NCI-H1930 (cell line): ENCODE measurements around the gene CC2D2B.
"Not testable (repeated sequence)": the region's sequence is repeated elsewhere in the genome, so short reads cannot be mapped to it uniquely, and the experiment has no call there.

Experiments
- DNase-seq, 2 experiments: peaks; one replicate each; lab custom pipeline; 2025; lab: John Stamatoyannopoulos, UW

The CC2D2B gene

DNA sequence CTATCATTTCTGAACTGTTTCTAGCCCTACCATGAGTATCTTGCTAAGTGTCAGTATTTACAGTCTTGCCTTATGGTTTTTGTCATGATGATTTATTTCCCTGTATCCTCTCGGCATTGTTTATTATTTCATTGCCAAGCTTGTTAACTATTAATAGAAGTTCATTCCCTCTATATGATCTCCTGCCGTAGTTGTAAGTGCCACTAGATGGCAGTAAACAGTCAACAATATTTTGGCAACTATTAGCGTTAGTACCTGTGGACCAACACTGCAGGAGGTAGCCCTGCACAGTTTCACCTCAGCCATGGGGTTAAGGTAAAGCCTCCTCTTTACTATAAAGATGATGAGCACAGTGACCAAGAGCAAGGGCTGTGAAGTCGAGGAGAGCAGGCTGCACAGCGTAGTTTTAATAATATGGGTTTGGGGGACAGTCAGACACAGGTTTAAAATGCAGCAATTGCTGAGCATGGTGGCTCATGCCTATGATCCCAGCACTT, 109.5 kb downstream of the CC2D2B start:
- peak in 1 of 2 experiments; percentile 31 for DNase-seq

DNA sequence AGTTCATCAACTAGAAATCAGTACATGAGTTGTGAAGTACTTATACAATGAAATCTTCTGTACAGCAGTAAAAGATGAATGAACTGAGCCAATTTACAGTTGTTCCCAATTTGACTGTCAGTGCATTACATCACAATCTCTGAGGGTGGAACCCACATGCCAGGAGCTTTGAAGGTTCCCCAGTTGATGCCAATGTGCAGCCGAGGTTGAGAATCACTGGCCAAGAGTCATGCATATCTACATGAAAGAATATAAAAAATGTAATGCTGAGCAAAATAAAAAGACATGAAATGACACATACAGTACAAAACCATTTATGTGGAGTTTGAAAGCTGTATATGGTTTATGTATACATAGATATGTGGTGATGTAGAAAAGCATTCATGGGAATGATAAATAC, 113.6 kb downstream of the CC2D2B start:
- no peak for DNase-seq

DNA sequence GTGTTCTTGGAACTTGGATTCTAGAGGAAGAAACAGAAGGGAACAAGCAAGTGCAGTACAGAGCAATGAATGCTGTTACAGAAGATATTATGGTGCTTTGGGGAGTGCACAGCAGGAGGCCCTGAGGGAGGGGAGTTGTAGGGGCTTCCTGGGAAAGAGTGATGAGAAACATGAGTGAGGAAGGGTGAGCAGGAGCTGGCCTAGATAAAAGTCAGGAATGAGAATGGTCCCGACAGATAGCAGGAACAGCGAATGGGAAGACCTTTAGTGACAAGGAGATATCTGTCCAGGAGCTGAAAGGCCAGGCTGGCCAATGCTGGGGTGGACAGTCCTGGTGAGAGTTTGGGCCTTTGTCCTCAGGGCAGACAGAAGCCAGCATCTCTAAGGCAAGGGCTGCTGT, 115.0 kb downstream of the CC2D2B start:
- no peak for DNase-seq

DNA sequence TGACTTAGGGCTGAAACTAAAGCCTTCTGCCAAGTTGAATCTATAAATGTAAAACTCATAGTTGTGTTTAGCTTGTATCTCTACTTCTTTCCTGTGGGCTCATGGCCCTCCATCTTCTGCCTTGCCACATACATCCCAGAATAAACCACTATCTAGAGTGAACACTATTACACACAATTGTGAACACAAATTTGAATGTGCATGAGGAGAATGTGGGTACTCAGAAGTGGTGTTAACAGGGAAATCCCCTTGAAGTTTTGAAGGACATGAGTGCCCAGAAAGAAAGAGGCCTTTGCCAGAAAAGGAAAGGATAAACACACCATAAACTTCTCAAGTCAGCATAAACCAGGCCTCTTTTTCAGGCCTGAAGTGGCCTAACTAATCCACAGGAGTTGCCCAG, 115.4 kb downstream of the CC2D2B start:
- no peak for DNase-seq

DNA sequence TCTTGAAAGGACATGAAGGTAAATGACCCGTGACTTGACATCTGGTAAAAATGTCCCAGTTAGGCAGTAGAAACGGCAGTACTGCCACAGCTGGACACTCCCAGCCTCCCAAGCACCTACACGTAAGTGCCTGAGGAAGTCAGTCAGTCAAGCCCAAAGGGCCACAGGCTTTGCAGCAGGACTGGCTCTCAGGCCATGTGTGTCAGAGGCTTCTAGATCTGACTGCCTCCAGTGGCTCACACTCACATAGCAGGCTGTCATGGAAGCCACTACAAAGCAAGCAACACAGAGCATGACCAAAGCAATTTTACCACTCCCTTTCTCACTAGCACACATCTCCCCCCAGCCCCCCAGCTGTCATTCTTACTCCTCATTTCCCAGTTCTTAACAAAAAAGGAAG, 117.8 kb downstream of the CC2D2B start:
- no peak for DNase-seq

DNA sequence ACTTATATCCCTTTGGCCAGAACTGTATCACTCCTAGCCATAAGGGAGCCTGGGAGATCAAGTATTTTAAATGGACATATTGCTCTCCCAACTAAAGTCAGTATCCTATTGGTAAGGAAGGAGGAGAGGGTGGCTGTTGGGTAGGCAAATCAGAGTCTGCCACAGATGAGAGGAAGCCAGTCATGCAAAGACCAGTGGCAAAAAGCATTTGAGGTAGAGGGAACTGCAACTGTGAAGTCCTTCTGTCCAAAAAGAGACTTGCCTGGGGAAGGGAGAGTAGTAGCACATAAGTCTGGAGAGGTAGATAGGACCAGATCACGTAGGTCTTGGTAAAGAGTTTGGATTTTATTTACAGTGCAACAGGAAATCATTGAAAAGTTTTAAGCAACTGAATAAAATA, 126.8 kb downstream of the CC2D2B start:
- no peak for DNase-seq

DNA sequence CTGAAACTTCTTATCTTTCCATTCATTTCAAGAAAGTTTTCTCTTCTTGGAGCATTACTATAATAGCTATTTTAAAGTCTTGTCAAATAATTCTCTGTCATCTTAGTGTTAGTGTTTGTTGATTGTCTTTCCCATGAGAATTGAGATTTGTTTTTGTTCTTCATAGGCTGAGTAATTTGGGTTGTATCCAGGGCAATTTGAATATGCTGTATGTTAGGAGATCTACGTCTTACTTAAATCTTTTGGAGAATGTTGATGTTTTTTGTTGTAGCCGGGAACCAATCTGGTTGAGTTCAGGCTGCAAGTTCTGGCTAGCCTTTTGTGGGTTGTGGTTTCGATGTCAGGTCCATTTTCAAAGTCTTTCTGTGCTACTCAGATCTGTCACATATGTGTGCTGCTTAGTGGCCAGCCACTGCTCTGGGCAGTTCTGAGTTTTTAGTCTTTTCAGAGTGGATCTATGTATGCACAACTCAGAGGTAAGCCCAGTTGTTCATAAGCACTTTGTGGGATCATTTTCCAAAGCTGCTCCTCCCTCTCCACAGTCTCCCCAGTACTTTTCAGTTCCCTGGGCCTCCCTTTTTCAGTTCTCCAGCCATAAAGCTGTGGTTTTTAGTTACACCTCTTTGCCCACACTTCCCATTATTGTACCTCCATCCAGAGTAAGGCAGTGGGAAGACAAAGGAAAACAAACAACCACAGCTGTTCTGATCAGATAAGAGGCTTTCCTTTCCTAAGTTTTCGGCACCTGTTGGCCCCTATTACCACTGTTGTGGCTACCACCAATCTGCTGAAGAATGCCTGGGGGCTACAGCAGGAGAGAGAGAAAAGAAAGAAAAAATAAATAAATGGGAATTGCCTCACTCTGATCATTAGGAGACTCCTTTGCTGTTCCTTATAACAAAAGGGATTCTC, 131.0 kb downstream of the CC2D2B start:
- no peak for DNase-seq

DNA sequence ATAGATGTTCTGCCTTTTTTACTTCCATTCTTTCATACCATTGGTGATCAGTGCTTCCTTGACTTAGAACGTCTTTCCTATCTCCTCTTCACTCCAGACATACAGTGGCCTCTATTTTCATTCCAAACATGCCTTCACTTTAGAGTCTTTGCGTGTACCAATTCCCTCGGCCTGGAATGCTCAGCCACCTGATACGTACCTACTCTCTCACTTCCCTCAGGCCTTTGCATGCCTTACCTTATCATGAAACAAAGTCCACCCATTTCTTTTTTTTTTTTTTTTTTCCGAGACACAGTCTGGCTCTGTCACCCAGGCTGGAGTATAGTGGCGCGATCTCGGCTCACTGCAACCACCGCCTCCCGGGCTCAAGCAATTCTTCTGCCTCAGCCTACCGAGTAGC, 133.4 kb downstream of the CC2D2B start:
- no peak for DNase-seq

DNA sequence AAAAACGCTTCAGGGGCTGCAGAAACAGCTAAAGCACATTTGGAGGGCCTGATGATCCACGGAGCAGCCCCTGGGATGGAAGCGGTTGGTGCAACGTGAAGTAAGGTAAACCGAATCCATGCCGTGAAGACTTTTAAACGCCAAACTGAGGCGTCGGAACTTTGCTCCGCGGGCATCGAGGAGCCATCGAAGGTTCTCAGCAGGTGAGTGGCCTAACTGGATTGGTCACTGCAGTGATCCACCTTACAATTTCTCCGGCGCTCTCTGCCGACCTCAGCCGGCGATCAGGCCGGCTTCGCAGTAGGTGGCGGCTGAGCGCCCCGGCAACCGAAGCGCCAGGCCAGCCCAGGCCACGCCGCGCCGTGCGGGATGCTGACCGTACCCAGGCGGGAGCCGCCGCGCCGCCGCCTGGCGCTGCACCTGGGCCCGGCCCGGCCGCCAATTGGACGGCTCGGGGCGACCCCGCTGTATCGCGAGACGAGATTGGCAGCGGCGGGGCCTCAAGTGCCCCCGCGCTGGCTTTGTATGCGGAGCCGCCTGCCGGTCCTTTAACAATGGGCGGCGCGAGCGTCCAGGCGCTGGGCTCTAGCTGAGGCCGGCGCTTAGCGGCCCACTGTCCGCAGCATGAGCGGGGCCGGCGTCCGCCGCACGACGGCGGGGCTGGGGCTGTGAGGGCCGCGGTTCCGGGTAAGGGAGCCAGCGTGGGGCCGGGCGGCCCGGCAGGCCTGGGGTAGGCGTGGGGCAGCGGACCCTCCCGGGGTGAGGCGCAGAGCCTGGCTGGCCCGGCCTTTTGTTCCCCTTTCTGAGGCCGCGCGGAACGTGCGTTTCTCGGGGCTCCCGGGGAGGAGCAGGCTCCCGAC, 135.5 kb downstream of the CC2D2B start, which contains the start of gene CCNJ:
Gene CCNJ, plus strand, starts transcription at position 551 of the 860 bp plus-strand sequence. CDS start 811 bp downstream, outside the sequence.
- peak; percentile 72 to 84 for DNase-seq

DNA sequence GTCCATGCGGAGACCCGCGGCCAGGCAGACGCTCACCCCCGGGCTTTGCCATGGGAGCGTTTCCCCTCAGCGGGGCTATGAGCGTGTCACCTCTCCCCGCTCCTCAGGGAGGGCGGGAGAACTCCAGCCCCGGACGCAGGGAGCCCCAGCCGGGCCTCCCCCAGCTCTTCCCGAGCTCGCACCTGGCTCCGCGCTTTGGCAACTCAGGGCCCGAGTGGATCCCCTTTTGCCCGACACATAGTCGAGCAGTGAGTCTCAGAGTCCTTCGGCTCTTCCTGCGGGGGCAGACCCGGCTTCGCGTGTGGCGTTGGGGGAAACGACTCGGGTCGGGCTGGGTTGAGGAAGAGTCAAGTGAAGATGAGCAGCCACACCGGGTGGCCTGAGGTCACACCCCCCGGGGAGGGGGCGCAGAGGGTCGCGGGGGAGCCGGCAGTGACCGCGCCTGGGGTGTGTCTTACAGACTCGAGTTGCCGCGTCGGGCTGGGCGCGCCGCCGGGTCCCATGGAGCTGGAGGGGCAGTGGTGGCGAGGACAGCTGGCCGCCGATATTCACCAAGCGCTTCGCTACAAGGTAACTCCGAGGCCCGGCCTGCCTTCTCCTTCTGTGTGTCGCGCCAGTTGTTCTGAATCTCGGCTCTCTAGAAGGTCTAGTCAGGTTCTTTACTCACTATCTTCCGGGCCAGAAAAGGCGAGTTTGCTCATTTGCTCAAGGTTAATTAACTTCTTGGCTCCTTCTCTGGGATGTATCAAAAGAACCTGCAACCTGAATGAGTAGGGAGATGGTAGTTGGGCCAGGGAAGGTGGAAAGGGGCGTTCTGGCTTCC, 136.3 kb downstream of the CC2D2B start:
- DNase-seq, result no peak

DNA sequence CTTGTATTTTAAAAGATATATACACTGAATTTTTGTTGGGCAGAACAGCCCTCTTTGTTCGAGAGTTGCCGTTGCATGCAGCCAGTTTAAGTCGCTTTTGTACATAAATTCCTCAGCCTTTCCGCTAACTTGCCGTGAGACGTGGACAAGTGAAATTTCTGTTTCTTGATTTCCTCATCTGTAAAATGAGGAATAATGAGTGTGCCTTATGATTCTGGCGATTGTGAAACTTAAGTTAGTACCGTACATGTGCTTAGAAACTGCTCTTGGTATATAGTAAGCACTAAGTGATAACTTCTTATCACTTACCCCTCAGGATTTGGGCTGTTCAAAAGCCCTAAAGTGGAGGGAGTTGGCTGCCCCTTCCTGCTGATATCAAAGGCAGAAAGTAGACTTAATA, 137.0 kb downstream of the CC2D2B start:
- DNase-seq, result no peak

DNA sequence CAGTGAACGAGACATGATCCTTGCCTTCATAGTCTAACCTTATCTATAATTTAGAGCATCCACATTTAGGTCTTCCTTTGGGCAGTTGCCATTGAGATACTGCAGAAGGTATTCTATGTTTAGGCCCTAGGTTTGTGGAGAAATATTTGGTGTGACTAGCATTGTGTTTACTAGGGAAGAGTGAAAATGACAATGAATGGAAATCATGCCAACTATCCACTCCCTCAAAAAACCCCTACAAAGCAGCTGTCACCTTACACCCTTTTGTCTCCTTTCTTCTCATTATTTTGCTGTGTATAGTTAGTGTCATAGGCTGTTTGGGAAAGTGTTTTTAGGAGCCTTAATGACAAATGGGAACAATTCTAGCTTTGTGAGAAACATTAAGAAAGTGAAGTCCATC, 138.8 kb downstream of the CC2D2B start:
- no peak for DNase-seq

DNA sequence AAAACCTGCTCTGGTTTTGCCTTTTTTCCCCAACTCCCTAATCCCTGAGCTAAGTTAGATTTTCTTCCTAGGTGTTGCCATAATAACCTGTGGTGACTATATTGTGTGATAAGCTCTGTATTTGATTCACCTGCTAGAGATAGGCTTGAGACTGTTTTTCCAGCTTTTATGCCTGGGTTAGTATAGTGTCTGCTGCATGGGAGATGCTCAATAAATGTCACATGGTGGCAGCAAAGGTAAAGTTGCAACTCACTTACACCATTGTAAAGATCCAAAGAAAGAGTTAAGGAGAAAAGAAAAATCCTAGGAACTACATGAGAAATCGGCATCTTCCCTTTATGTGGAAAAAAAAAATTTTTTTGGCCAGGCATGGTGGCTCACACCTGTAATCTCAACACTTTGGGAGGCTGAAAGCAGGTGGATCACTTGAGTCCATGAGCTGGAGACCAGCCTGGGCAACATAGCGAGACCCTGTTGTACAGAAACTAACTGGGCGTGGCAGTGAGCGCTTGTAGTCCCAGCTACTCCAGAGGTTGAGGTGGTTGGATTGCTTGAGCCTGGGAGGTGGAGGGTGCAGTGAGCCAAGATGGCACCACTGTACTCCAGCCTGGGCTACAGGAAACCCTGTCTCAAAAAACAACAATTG, 139.4 kb downstream of the CC2D2B start:
- no peak for DNase-seq

DNA sequence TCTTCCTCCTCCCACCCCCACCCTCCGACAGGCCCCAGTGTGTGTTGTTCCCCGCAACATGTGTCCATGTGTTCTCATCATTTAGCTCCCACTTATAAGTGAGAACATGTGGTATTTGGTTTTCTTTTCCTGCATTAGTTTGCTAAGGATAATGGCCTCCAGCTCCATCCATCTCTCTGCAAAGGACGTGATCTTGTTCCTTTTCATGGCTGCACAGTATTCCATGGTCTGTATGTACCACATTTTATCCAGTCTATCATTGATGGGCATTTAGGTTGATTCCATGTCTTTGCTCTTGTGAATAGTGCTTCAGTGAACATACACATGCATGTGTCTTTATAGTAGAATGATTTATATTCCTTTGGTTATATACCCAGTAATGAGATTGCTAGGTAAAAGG, 140.2 kb downstream of the CC2D2B start:
- DNase-seq, result not testable (repeated sequence)

DNA sequence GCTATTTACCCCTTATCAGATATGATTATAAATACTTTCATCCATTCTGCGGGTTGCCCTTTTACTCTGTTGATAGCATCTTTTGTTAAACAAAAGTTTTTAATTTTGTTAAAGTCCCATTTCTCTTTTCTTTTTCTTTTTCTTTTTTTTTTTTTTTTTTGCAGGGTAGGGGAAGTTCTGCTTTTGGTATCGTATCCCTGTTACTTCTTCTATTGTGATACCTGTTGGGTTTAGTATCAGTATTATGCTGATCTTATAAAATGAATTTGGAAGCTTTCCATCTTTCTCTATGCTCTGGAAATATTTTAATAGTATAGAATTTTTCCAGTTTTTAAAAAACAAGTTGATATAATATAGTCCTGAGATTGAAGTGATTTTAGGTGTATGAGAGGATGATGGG, 141.6 kb downstream of the CC2D2B start:
- no peak for DNase-seq

DNA sequence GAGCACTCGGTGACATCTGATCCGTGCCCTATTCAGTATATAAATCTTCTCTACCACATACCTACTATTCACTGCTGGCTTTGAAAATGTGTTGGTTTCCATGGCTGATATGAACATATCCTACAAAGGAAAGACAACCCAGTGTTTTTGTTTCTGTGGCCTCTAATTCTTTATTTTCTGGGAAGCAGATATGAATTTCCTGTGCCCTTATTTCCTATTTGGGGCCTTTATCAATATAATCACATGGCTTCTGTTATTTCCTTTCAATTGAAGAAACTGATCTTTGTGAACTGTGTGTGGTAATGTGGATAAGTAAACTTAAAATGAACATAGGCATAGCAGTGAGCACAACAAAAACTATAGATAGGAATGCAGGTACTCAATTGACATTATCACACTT, 146.2 kb downstream of the CC2D2B start:
- no peak for DNase-seq

DNA sequence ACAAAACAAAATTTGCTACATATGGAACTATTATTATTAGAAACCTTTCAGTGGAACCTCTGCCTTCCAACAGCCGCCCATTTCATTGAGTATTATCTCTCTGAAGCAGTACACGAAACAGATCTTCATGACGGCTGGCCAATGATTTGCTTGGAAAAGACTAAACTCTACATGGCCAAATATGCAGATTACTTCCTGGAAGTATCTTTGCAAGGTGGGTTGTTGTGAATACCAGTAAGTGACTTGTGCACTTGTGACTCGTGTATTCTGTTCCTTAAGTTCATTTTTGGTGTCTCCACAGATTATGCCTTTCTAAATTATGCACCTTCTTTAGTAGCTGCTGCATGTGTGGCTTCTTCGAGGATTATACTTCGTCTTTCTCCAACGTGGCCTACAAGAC, 149.0 kb downstream of the CC2D2B start:
- no peak for DNase-seq

DNA sequence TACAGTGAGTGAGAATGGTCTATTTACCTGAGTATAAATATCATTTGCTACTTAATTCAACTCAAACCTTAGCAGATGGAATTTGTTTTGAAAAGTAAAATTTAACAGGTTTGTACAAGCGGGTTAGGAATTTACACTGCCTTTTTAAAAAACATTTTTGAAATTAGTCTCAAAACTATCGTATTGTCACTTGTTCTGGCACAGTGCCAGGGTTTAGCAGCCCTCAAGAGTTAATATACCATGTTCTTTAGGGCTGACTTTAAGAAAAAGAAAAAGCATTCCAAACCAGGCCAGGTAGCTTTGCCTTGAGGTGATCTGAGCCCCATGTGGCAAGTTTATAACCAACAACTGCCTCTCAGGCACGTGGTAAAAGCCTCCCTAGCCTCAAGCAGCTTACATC, 153.5 kb downstream of the CC2D2B start:
- DNase-seq, result no peak

DNA sequence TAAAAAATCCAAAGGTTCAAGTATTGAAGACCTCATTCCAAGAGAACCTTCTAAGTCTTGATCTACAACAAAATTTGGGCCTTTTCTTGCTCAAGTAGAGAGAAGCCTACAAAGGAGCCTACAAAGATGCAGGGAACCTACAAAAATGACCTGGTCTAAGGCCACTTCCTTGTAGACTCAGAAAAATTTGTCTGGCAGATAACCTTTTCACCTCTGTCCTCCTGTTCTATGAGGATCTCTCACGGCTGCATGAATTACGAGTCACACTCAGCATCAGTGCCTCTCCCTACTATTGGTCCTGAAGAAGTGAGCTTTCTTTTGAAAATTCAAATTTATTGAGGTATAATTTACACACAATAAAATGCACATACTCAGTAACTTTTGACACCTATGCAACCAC, 164.9 kb downstream of the CC2D2B start:
- DNase-seq, result no peak

DNA sequence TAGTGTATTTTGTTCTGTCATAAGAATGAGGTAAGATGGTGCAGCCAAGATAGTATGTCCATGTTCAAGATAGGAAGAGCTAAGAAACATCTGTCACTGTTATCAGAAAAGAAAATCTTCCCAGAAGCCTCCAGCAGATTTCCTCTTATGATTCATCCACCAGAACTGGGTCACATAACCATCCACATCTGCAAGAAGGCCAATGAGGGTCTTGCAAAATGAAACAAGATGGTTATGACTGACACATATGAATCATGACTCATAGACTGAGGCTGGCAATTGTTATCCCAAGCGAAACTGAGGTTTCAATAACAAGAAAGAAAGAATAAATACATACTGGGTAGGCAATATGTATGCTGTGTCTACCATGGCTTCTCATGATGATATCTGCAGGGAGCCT, 165.9 kb downstream of the CC2D2B start:
- DNase-seq, result no peak

DNA sequence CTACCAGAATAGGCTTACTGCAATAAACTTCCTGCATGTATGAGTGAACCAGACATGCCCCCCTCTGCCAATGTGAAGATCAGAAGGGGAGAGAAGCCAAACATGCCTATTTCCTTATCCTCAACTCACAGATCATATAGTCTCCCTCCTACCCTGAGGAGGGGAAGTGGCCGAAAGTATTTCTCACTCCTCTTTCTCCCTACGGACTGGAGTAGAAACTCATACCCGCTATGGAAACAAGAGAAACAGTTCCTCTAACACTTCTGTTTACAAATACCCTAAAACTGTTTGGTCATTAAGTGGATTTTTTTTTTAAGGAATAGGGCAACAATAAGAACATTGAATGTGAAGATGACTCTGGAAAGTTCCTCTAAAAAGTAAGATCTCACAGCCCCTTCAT, 167.0 kb downstream of the CC2D2B start:
- no peak for DNase-seq
